ENCODE results near the gene TRANK1. TPM values are rescaled to one million over a fixed set of nuclear protein-coding genes. Genes with fewer than 3 reads are reported as not detected.

Gene TRANK1
- total and polyA plus RNA-seq, 2 of the 8 experiments (the other 6 are each of a cell fraction or from before 2014, with no cell fraction given), result 2.9 to 8.8 TPM

- no peaks in the 10 kb centered on the region for H3K79me2 ChIP-seq (ENCODE audit: control insufficient read depth in 1 of 2, insufficient read depth in 2 of 2, low read length in 2 of 2)
- H3K27me3 ChIP-seq (replicated peaks in 1 of 4; ENCODE audit: control insufficient read depth in 3 of 4, extremely low read depth in 1 of 4, insufficient read depth in 3 of 4, low read length in 3 of 4), result no peaks in the 10 kb centered on the region
- H2AFZ ChIP-seq (ENCODE audit: low read length), result no peak overlapping the region
- CTCF ChIA-PET (ENCODE audit: partially characterized antibody), result interaction anchor here (10.3 kb wide), 1 partner anchor 13 kb away, joined by 61 read pairs; no protein-coding TSS in a partner anchor
- H3K4me2 ChIP-seq (ENCODE audit: insufficient read depth in 1 of 2, low read depth in 2 of 2, low read length in 2 of 2), result 0 out of 4 replicates have a peak overlapping the region, but pooled peaks of 1 of the 2 experiments have one; percentile 37
- no peaks in the 10 kb centered on the region for H3K23me2 ChIP-seq (ENCODE audit: low read depth, low read length)
- H2BK120ac ChIP-seq (replicated peaks; ENCODE audit: low read depth, low read length), result no peak overlapping the region
- 0 out of 2 replicates have a peak overlapping the region, but pooled peaks have one; percentile 35 for H2BK12ac ChIP-seq (ENCODE audit: low read depth, low read length)
- no peak for DNase-seq (ENCODE audit: low read depth in 1 of 2, low spot score in 2 of 2)
- no peaks in the 10 kb centered on the region for H3K36me3 ChIP-seq (ENCODE audit: control insufficient read depth in 2 of 4, insufficient read depth in 4 of 4, low read length in 3 of 4)
- H2BK5ac ChIP-seq (ENCODE audit: low read depth, low read length), result no peak overlapping the region
- FAIRE-seq, result no peak
- no peak overlapping the region for H4K5ac ChIP-seq (ENCODE audit: insufficient read length, low read depth, low read length)
- H3K27ac ChIP-seq (ENCODE audit: low read depth, low read length), result no peak overlapping the region
- peaks cover 1 to 10% (median 8%) of the 10 kb centered on the region in 4 experiments; a peak in 6 of 7 replicates for H3K4me1 ChIP-seq (replicated peaks in 1 of 4; ENCODE audit: control insufficient read depth in 3 of 4, insufficient read depth in 4 of 4, low read length in 3 of 4)
- H3K18ac ChIP-seq (ENCODE audit: extremely low read depth, low read length), result 0 out of 2 replicates have a peak overlapping the region, but pooled peaks have one; percentile 32
- H3K79me1 ChIP-seq (ENCODE audit: low read depth, low read length), result no peaks in the 10 kb centered on the region; the same call in 1 of the 2 replicates
- POLR2A ChIA-PET (ENCODE audit: partially characterized antibody), result interaction anchor here (0.6 kb wide), 1 partner anchor 11 kb away, joined by 3 read pairs; no protein-coding TSS in a partner anchor
- H2BK15ac ChIP-seq (ENCODE audit: low read length), result no peak overlapping the region
- no peaks in the 10 kb centered on the region for H4K20me1 ChIP-seq (replicated peaks in 1 of 2; ENCODE audit: control insufficient read depth in 1 of 2, insufficient read depth in 2 of 2, low read length in 2 of 2)
- no peak overlapping the region for H4K8ac ChIP-seq (ENCODE audit: extremely low read depth, insufficient read depth, low read length)
- H2BK20ac ChIP-seq (ENCODE audit: low read length), result no peak overlapping the region
- no peak overlapping the region for H3K9ac ChIP-seq (replicated peaks in 1 of 4; ENCODE audit: extremely low read depth in 1 of 4, low read depth in 3 of 4, low read length in 3 of 4)
- no peaks in the 10 kb centered on the region for H3K9me3 ChIP-seq (ENCODE audit: insufficient read depth in 2 of 2, low read depth in 1 of 2, low read length in 1 of 2)
- H3K56ac ChIP-seq (replicated peaks; ENCODE audit: insufficient read length, low read depth, low read length), result no peak overlapping the region
- no peak overlapping the region for H2AK5ac ChIP-seq (ENCODE audit: low read depth, low read length)
- 71% methylated on average over 1 of the region's 1 CpG; no CpG with 5 or more reads in 1 of the 2 experiments for WGBS, 2 experiments (ENCODE audit: extremely low coverage in 1 of 2, insufficient coverage in 1 of 2, insufficient read length in 1 of 2, insufficient replicate concordance in 2 of 2, low coverage in 1 of 2, low lambda C conversion rate in 2 of 2, missing lambda C conversion rate in 1 of 2)
- H3K4me3 ChIP-seq (ENCODE audit: extremely low read depth in 1 of 4, insufficient read depth in 2 of 4, low read depth in 3 of 4, low read length in 4 of 4), result no peak overlapping the region
- H3K14ac ChIP-seq (ENCODE audit: insufficient read length), result no peak overlapping the region
- no peak overlapping the region for H3K23ac ChIP-seq (ENCODE audit: insufficient read length)
- no peak overlapping the region for H4K91ac ChIP-seq (replicated peaks; ENCODE audit: insufficient read length, low read length)
- H3K4ac ChIP-seq (replicated peaks; ENCODE audit: insufficient read length, low read depth, low read length), result no peak overlapping the region
- TF ChIP-seq TBP (IDR thresholded peaks at IDR 0.05; ENCODE audit: low read depth, low read length) (no peak), TAF1 (IDR thresholded peaks at IDR 0.05; ENCODE audit: low read depth, low read length) (no peak), POU5F1 (IDR thresholded peaks at IDR 0.05; ENCODE audit: low read depth, low read length) (no peak), USF2 (IDR thresholded peaks at IDR 0.05; ENCODE audit: low read length) (no peak), EP300 (IDR thresholded peaks at IDR 0.05; ENCODE audit: borderline replicate concordance in 1 of 2, low read depth in 2 of 2, low read length in 2 of 2) (no peak), BCL11A (IDR thresholded peaks at IDR 0.05; ENCODE audit: low read depth in 2 of 2, low read length in 2 of 2) (no peak), FOSL1 (IDR thresholded peaks at IDR 0.05; ENCODE audit: insufficient read depth, low read depth, low read length) (no peak), NANOG (IDR thresholded peaks at IDR 0.05; ENCODE audit: insufficient read depth, low read depth, low read length, poor library complexity, severe bottlenecking) (no peak), CREB1 (IDR thresholded peaks at IDR 0.05) (no peak), SP1 (IDR thresholded peaks at IDR 0.05; ENCODE audit: low read depth, low read length) (no peak), BACH1 (IDR thresholded peaks at IDR 0.05; ENCODE audit: low read length) (no peak), CTBP2 (IDR thresholded peaks at IDR 0.05; ENCODE audit: borderline replicate concordance, insufficient read depth, insufficient read length, low read length) (no peak), BRCA1 (IDR thresholded peaks at IDR 0.05; ENCODE audit: low read depth, low read length) (no peak)
Observed at GRCh38 chr3:36937492-36937891, 7.4 kb downstream of the TRANK1 start.

Data from H1 (cell line).